Cardiac muscle cell (in vitro differentiated cells and primary cell): ENCODE data around the gene PGM1. TPM values are rescaled to one million over a fixed set of nuclear protein-coding genes. Genes with fewer than 3 reads are reported as not detected.
A peak's percentile ranks its signal among the peaks of the same experiment; 100 is the strongest.

ENCODE experiments used
- DNase-seq, 2 donors: peaks; one replicate each; pipeline versions ENCODE4 v3.0.0 to v3.0.0-alpha.2; 2010 to 2017; ENCODE audit warnings: low read depth in 1 of 2, low spot score in 1 of 2
- H3K27ac ChIP-seq: fragments of 200-600 bp; sonication (generic); 2 replicates; pipeline ENCODE4 v1.5.1; 2016
- H3K27me3 ChIP-seq: fragments of 200-600 bp; sonication (generic); 2 replicates; pipeline ENCODE4 v1.6.0; 2016; ENCODE audit warnings: control low read depth
- H3K36me3 ChIP-seq: fragments of 200-600 bp; sonication (generic); 2 replicates; pipeline ENCODE4 v1.5.1; 2016; ENCODE audit warnings: control low read depth
- H3K4me1 ChIP-seq: fragments of 200-600 bp; sonication (generic); 2 replicates; pipeline ENCODE4 v1.8.1; 2017; ENCODE audit warnings: low read depth, mild to moderate bottlenecking, mixed run types
- H3K4me3 ChIP-seq: fragments of 200-600 bp; sonication (generic); 2 replicates; pipeline ENCODE4 v1.5.1; 2016; ENCODE audit warnings: mild to moderate bottlenecking
- H3K9me3 ChIP-seq: fragments of 200-600 bp; sonication (generic); 2 replicates; pipeline ENCODE4 v1.5.1; 2017; ENCODE audit warnings: low read depth, mild to moderate bottlenecking, control low read depth
- CTCF ChIP-seq: IDR thresholded peaks from 2 replicates; pipeline ENCODE4 v1.5.1; 2012; ENCODE audit warnings: low read depth, mild to moderate bottlenecking, low read length
- polyA plus RNA-seq: library from polyadenylated mRNA; unstranded; fragments of >200 nt; fragmentation: Nextera tagmentation; extraction: Ambion mirVana; gene quantifications from 2 replicates; pipeline ENCODE4 v1.2.1, GENCODE V29; 2016
- total RNA-seq: library from RNA; depleted of rRNA; stranded (reverse); fragments of >200 nt; gene quantifications from 2 replicates; pipeline ENCODE4 v1.2.3, GENCODE V29; 2016

The PGM1 gene
- total RNA-seq: 344 and 361 TPM in 2 replicates
- 264 and 277 TPM in 2 replicates for polyA plus RNA-seq

- peaks cover 6% of the 10 kb centered on the region for H3K36me3 ChIP-seq
- peaks cover 19% of the 10 kb centered on the region for H3K4me1 ChIP-seq
- peak within 1 kb of the TSS; percentile 87 for H3K27ac ChIP-seq
- TF ChIP-seq CTCF: no peak
- peak; percentile 85 to 89 for DNase-seq
- H3K27me3 ChIP-seq: no peaks in the 10 kb centered on the region
- no peaks in the 10 kb centered on the region for H3K9me3 ChIP-seq
- H3K4me3 ChIP-seq: peak within 1 kb of the TSS; percentile 63
Observed at GRCh38 chr1:63593303-63593885, at the start of gene PGM1. PGM1 (plus strand) TSS chr1:63593411; CDS start chr1:63593489, 78 bp downstream.

GRCh38 chr1:63545780-63546179, 47.4 kb upstream of the PGM1 start:
- no peak overlapping the region for H3K4me3 ChIP-seq
- no peak overlapping the region for H3K27ac ChIP-seq
- H3K4me1 ChIP-seq: no peaks in the 10 kb centered on the region
- H3K27me3 ChIP-seq: no peaks in the 10 kb centered on the region
- H3K9me3 ChIP-seq: no peaks in the 10 kb centered on the region
- TF ChIP-seq CTCF: no peak
- H3K36me3 ChIP-seq: peaks cover 3% of the 10 kb centered on the region
- peak in 1 of 2 donors; percentile 31 for DNase-seq

GRCh38 chr1:63547621-63548294, 45.5 kb upstream of the PGM1 start:
- Histone ChIP-seq H3K4me3 (no peak overlapping the region), H3K27me3 (no peaks in the 10 kb centered on the region), H3K4me1 (no peaks in the 10 kb centered on the region), H3K27ac (no peak overlapping the region), H3K9me3 (no peaks in the 10 kb centered on the region), H3K36me3 (peaks cover 8% of the 10 kb centered on the region)
- peak in 1 of 2 donors; percentile 9 for DNase-seq
- no peak for TF ChIP-seq CTCF

GRCh38 chr1:63548303-63548702, 44.9 kb upstream of the PGM1 start:
- peaks cover 8% of the 10 kb centered on the region for H3K36me3 ChIP-seq
- no peak overlapping the region for H3K4me3 ChIP-seq
- H3K9me3 ChIP-seq: no peaks in the 10 kb centered on the region
- TF ChIP-seq CTCF: no peak
- no peak for DNase-seq
- no peak overlapping the region for H3K27ac ChIP-seq
- H3K27me3 ChIP-seq: no peaks in the 10 kb centered on the region
- no peaks in the 10 kb centered on the region for H3K4me1 ChIP-seq

- Histone ChIP-seq H3K27ac (no peak overlapping the region), H3K4me3 (no peak overlapping the region), H3K4me1 (no peaks in the 10 kb centered on the region), H3K27me3 (no peaks in the 10 kb centered on the region), H3K9me3 (no peaks in the 10 kb centered on the region), H3K36me3 (peaks cover 8% of the 10 kb centered on the region)
- no peak for DNase-seq
- no peak for TF ChIP-seq CTCF
Observed at GRCh38 chr1:63548877-63549276, 44.3 kb upstream of the PGM1 start.
